GM12864 (cell line): ENCODE results near the gene MCAM.

Experiments used
- DNase-seq: peaks from one replicate; pipeline ENCODE4 v3.0.0-alpha.2; 2011; ENCODE audit warnings: low read depth
- H3K4me3 ChIP-seq: 2 replicates; pipeline ENCODE4 v1.5.1; 2011; ENCODE audit warnings: mild to moderate bottlenecking, low read depth, low read length, control low read depth
- CTCF ChIP-seq: IDR thresholded peaks from 2 replicates; pipeline ENCODE4 v1.5.1; 2011; ENCODE audit warnings: low read depth, mild to moderate bottlenecking, moderate library complexity, low read length, control low read depth, inconsistent platforms; ENCODE audit errors: missing control alignments

Gene MCAM

GRCh38 chr11:119361941-119362725 is 45.2 kb upstream of the MCAM start:
- no peak overlapping the region for H3K4me3 ChIP-seq
- no peak for TF ChIP-seq CTCF
- DNase-seq, result no peak

GRCh38 chr11:119361056-119361787 is 44.3 kb upstream of the MCAM start:
- no peak for TF ChIP-seq CTCF
- DNase-seq, result no peak
- H3K4me3 ChIP-seq, result no peak overlapping the region

- no peak overlapping the region for H3K4me3 ChIP-seq
- no peak for TF ChIP-seq CTCF
- no peak for DNase-seq
Observed at GRCh38 chr11:119359365-119360214, 42.7 kb upstream of the MCAM start.

- H3K4me3 ChIP-seq, result no peak overlapping the region
- no peak for TF ChIP-seq CTCF
- DNase-seq, result no peak
Observed at GRCh38 chr11:119357074-119357473, 40.1 kb upstream of the MCAM start.

- no peak for DNase-seq
- H3K4me3 ChIP-seq, result peak overlapping the region; percentile 34
- TF ChIP-seq CTCF, result peak; percentile 90
Observed at GRCh38 chr11:119356349-119357031, 39.6 kb upstream of the MCAM start.

GRCh38 chr11:119355091-119355843 is 38.3 kb upstream of the MCAM start:
- no peak for DNase-seq
- no peak overlapping the region for H3K4me3 ChIP-seq
- no peak for TF ChIP-seq CTCF
